ENCODE data around the gene SFN. TPM values are rescaled to one million over a fixed set of nuclear protein-coding genes. Genes with fewer than 3 reads are reported as not detected.
A peak's percentile ranks its signal among the peaks of the same experiment; 100 is the strongest.

SFN gene
- total and polyA plus RNA-seq, 2 of the 13 experiments (the other 11 are each of a cell fraction or from before 2014, with no cell fraction given), result 4.3 to 5.6 TPM

GRCh38 chr1:26838474-26839338 lies 24.2 kb upstream of the SFN start (continued):
- TF ChIP-seq ZNF556 (CRISPR knock-in tag; IDR thresholded peaks at IDR 0.05; ENCODE audit: borderline replicate concordance), result peak; percentile 24; the same call in 1 of the 2 replicates
- peak; percentile 78; the same call in 1 of the 2 replicates for TF ChIP-seq MIXL1 (CRISPR knock-in tag; IDR thresholded peaks at IDR 0.05)
- TF ChIP-seq ZNF687 (CRISPR knock-in tag; IDR thresholded peaks at IDR 0.05), result peak; percentile 94
- TF ChIP-seq NR2F1 (CRISPR knock-in tag; IDR thresholded peaks at IDR 0.05), result peak; percentile 57 to 74; a peak in 3 of 4 replicates
- peak; percentile 43; the same call in 1 of the 2 replicates for TF ChIP-seq ZNF501 (CRISPR knock-in tag; IDR thresholded peaks at IDR 0.05)
- peak; percentile 11; the same call in 1 of the 2 replicates for TF ChIP-seq KDM1A (CRISPR knock-in tag; IDR thresholded peaks at IDR 0.05)
- 0 out of 2 replicates have a peak, but pooled peaks have one; percentile 28 for TF ChIP-seq MEF2D (CRISPR knock-in tag; IDR thresholded peaks at IDR 0.05)
- no peak for TF ChIP-seq MTA3 (CRISPR knock-in tag; IDR thresholded peaks at IDR 0.05)
- TF ChIP-seq CBX5 (CRISPR knock-in tag; IDR thresholded peaks at IDR 0.05; ENCODE audit: borderline replicate concordance), result 0 out of 2 replicates have a peak, but pooled peaks have one; percentile 41
- no peak for TF ChIP-seq ZNF850 (CRISPR knock-in tag; conservative IDR thresholded peaks at IDR 0.05)
- TF ChIP-seq ZNF619 (CRISPR knock-in tag; IDR thresholded peaks at IDR 0.05), result no peak
- TF ChIP-seq ATF5 (CRISPR knock-in tag; IDR thresholded peaks at IDR 0.05; ENCODE audit: low read depth), result no peak
- 0 out of 2 replicates have a peak, but pooled peaks have one; percentile 25 for TF ChIP-seq ZBTB38 (CRISPR knock-in tag; IDR thresholded peaks at IDR 0.05)
- no peak for TF ChIP-seq CSRNP2 (CRISPR knock-in tag; conservative IDR thresholded peaks at IDR 0.05; ENCODE audit: low read depth)
- peak; percentile 73 for TF ChIP-seq SALL1 (CRISPR knock-in tag; IDR thresholded peaks at IDR 0.05)
- no peak for TF ChIP-seq FIP1L1 (IDR thresholded peaks at IDR 0.05; ENCODE audit: borderline replicate concordance, insufficient read depth, low read depth, low read length)
- no peak for TF ChIP-seq ZSCAN22 (CRISPR knock-in tag; IDR thresholded peaks at IDR 0.05)
- peak; percentile 71 for TF ChIP-seq SPEN (CRISPR knock-in tag; IDR thresholded peaks at IDR 0.05; ENCODE audit: low read depth)
- no peak for TF ChIP-seq ZNF143 (CRISPR knock-in tag; IDR thresholded peaks at IDR 0.05)
- TF ChIP-seq PHF8 (CRISPR knock-in tag; IDR thresholded peaks at IDR 0.05), result peak; percentile 66
- peak; percentile 88 for TF ChIP-seq RARA (CRISPR knock-in tag; IDR thresholded peaks at IDR 0.05)
- no peak for TF ChIP-seq NRL (CRISPR knock-in tag; IDR thresholded peaks at IDR 0.05; ENCODE audit: borderline replicate concordance)
- TF ChIP-seq HNF4A (CRISPR knock-in tag; IDR thresholded peaks at IDR 0.05), result peak; percentile 82
- no peak for TF ChIP-seq ZNF530 (CRISPR knock-in tag; IDR thresholded peaks at IDR 0.05; ENCODE audit: low read depth)
- peak; percentile 52 for TF ChIP-seq KAT8 (CRISPR knock-in tag; IDR thresholded peaks at IDR 0.05)

Measured in HepG2 (cell line).